ENCODE results near the gene SYCP2L.
"Not testable (repeated sequence)": the region's sequence is repeated elsewhere in the genome, so short reads cannot be mapped to it uniquely, and the experiment has no call there.

Gene SYCP2L

GRCh38 chr6:10886691-10887502 lies at the start of gene SYCP2L:
Gene SYCP2L (plus strand): TSS chr6:10887052. CDS start chr6:10887127, 75 bp downstream.
- in situ Hi-C loops (cut with MboI; ENCODE audit: low sequenced_read_pairs): no loop called here

- in situ Hi-C loops (cut with MboI; ENCODE audit: low sequenced_read_pairs): no loop called here
Measured at GRCh38 chr6:10837622-10837994, 49.2 kb upstream of the SYCP2L start.

- in situ Hi-C loops (cut with MboI; ENCODE audit: low sequenced_read_pairs): no loop called here
Measured at GRCh38 chr6:10837995-10838793, 48.7 kb upstream of the SYCP2L start, which contains the start of gene MAK. Gene MAK (minus strand): TSS chr6:10838539. CDS start chr6:10830648, 7,891 bp downstream.

GRCh38 chr6:10838794-10839333 lies 48.0 kb upstream of the SYCP2L start:
- in situ Hi-C loops (cut with MboI; ENCODE audit: low sequenced_read_pairs): no loop called here

- in situ Hi-C loops (cut with MboI; ENCODE audit: low sequenced_read_pairs): no loop called here
Measured at GRCh38 chr6:10843554-10843953, 43.3 kb upstream of the SYCP2L start.

GRCh38 chr6:10847684-10848083 lies 39.2 kb upstream of the SYCP2L start:
- in situ Hi-C loops (cut with MboI; ENCODE audit: low sequenced_read_pairs): no loop called here

- in situ Hi-C loops (cut with MboI; ENCODE audit: low sequenced_read_pairs): no loop called here
Measured at GRCh38 chr6:10849901-10850300, 37.0 kb upstream of the SYCP2L start.

- in situ Hi-C loops (cut with MboI; ENCODE audit: low sequenced_read_pairs): no loop called here
Measured at GRCh38 chr6:10850728-10851127, 36.1 kb upstream of the SYCP2L start.

GRCh38 chr6:10852361-10852960 lies 34.4 kb upstream of the SYCP2L start:
- in situ Hi-C loops (cut with MboI; ENCODE audit: low sequenced_read_pairs): no loop called here

GRCh38 chr6:10853849-10854300 lies 33.0 kb upstream of the SYCP2L start:
- in situ Hi-C loops (cut with MboI; ENCODE audit: low sequenced_read_pairs): not testable (repeated sequence)

- in situ Hi-C loops (cut with MboI; ENCODE audit: low sequenced_read_pairs): no loop called here
Measured at GRCh38 chr6:10854922-10855632, 31.8 kb upstream of the SYCP2L start.

GRCh38 chr6:10857259-10857658 lies 29.6 kb upstream of the SYCP2L start:
- in situ Hi-C loops (cut with MboI; ENCODE audit: low sequenced_read_pairs): no loop called here

GRCh38 chr6:10861086-10861485 lies 25.8 kb upstream of the SYCP2L start:
- in situ Hi-C loops (cut with MboI; ENCODE audit: low sequenced_read_pairs): no loop called here

GRCh38 chr6:10862361-10862760 lies 24.5 kb upstream of the SYCP2L start:
- in situ Hi-C loops (cut with MboI; ENCODE audit: low sequenced_read_pairs): no loop called here

GRCh38 chr6:10863031-10863430 lies 23.8 kb upstream of the SYCP2L start:
- in situ Hi-C loops (cut with MboI; ENCODE audit: low sequenced_read_pairs): not testable (repeated sequence)

- in situ Hi-C loops (cut with MboI; ENCODE audit: low sequenced_read_pairs): not testable (repeated sequence)
Measured at GRCh38 chr6:10866709-10867108, 20.1 kb upstream of the SYCP2L start.

- in situ Hi-C loops (cut with MboI; ENCODE audit: low sequenced_read_pairs): no loop called here
Measured at GRCh38 chr6:10867952-10868351, 18.9 kb upstream of the SYCP2L start.

GRCh38 chr6:10873374-10873773 lies 13.5 kb upstream of the SYCP2L start:
- in situ Hi-C loops (cut with MboI; ENCODE audit: low sequenced_read_pairs): no loop called here

GRCh38 chr6:10874207-10874606 lies 12.6 kb upstream of the SYCP2L start:
- in situ Hi-C loops (cut with MboI; ENCODE audit: low sequenced_read_pairs): no loop called here

GRCh38 chr6:10875026-10875425 lies 11.8 kb upstream of the SYCP2L start:
- in situ Hi-C loops (cut with MboI; ENCODE audit: low sequenced_read_pairs): no loop called here

GRCh38 chr6:10877012-10877411 lies 9.8 kb upstream of the SYCP2L start:
- in situ Hi-C loops (cut with MboI; ENCODE audit: low sequenced_read_pairs): no loop called here

Measured in hTERT RPE-1 (cell line).